ENCODE measurements around the gene CLHC1.
A peak's percentile ranks its signal among the peaks of the same experiment; 100 is the strongest.
"Not testable (repeated sequence)": the region's sequence is repeated elsewhere in the genome, so short reads cannot be mapped to it uniquely, and the experiment has no call there.

Gene CLHC1

GRCh38 chr2:55232863-55233657, 967 bp upstream of the CLHC1 start:
- DNase-seq (ENCODE audit: low read depth in 2 of 2), result peak in 1 of 2 donors; percentile 37

GRCh38 chr2:55231546-55232083, 478 bp downstream of the CLHC1 start:
- DNase-seq (ENCODE audit: low read depth in 2 of 2), result no peak

GRCh38 chr2:55230551-55230950, 1.5 kb downstream of the CLHC1 start:
- DNase-seq (ENCODE audit: low read depth in 2 of 2), result no peak

- DNase-seq (ENCODE audit: low read depth in 2 of 2), result no peak
Measured at GRCh38 chr2:55229221-55229620, 2.9 kb downstream of the CLHC1 start.

GRCh38 chr2:55228226-55228563, 3.9 kb downstream of the CLHC1 start:
- no peak for DNase-seq (ENCODE audit: low read depth in 2 of 2)

GRCh38 chr2:55227437-55228225, 4.5 kb downstream of the CLHC1 start:
- DNase-seq (ENCODE audit: low read depth in 2 of 2), result not testable (repeated sequence)

GRCh38 chr2:55225481-55226020, 6.5 kb downstream of the CLHC1 start:
- DNase-seq (ENCODE audit: low read depth in 2 of 2), result no peak

GRCh38 chr2:55224761-55225261, 7.3 kb downstream of the CLHC1 start:
- DNase-seq (ENCODE audit: low read depth in 2 of 2), result no peak

GRCh38 chr2:55223958-55224760, 7.9 kb downstream of the CLHC1 start:
- no peak for DNase-seq (ENCODE audit: low read depth in 2 of 2)

- DNase-seq (ENCODE audit: low read depth in 2 of 2), result no peak
Measured at GRCh38 chr2:55213822-55214221, 18.3 kb downstream of the CLHC1 start.

GRCh38 chr2:55204950-55205349, 27.1 kb downstream of the CLHC1 start:
- DNase-seq (ENCODE audit: low read depth in 2 of 2), result no peak

- no peak for DNase-seq (ENCODE audit: low read depth in 2 of 2)
Measured at GRCh38 chr2:55204536-55204935, 27.6 kb downstream of the CLHC1 start.

- no peak for DNase-seq (ENCODE audit: low read depth in 2 of 2)
Measured at GRCh38 chr2:55200416-55200815, 31.7 kb downstream of the CLHC1 start.

- DNase-seq (ENCODE audit: low read depth in 2 of 2), result no peak
Measured at GRCh38 chr2:55196526-55196925, 35.6 kb downstream of the CLHC1 start.

- DNase-seq (ENCODE audit: low read depth in 2 of 2), result not testable (repeated sequence)
Measured at GRCh38 chr2:55191888-55192287, 40.2 kb downstream of the CLHC1 start.

- not testable (repeated sequence) for DNase-seq (ENCODE audit: low read depth in 2 of 2)
Measured at GRCh38 chr2:55186837-55187236, 45.3 kb downstream of the CLHC1 start.

GRCh38 chr2:55180374-55180773, 51.7 kb downstream of the CLHC1 start:
- DNase-seq (ENCODE audit: low read depth in 2 of 2), result no peak

- no peak for DNase-seq (ENCODE audit: low read depth in 2 of 2)
Measured at GRCh38 chr2:55176094-55176415, 56.0 kb downstream of the CLHC1 start.

GRCh38 chr2:55175254-55176093, 56.6 kb downstream of the CLHC1 start:
- DNase-seq (ENCODE audit: low read depth in 2 of 2), result no peak

GRCh38 chr2:55173438-55174054, 58.5 kb downstream of the CLHC1 start:
- DNase-seq (ENCODE audit: low read depth in 2 of 2), result no peak
